NK-92 (cell line): Measurements from ENCODE around the gene RPL22L1.
"Not testable (repeated sequence)": the region's sequence is repeated elsewhere in the genome, so short reads cannot be mapped to it uniquely, and the experiment has no call there.

Experiments used
- DNase-seq: peaks from one replicate; lab custom pipeline; 2025; ENCODE audit not compliant: unreplicated experiment; lab: John Stamatoyannopoulos, UW

Gene RPL22L1

DNA sequence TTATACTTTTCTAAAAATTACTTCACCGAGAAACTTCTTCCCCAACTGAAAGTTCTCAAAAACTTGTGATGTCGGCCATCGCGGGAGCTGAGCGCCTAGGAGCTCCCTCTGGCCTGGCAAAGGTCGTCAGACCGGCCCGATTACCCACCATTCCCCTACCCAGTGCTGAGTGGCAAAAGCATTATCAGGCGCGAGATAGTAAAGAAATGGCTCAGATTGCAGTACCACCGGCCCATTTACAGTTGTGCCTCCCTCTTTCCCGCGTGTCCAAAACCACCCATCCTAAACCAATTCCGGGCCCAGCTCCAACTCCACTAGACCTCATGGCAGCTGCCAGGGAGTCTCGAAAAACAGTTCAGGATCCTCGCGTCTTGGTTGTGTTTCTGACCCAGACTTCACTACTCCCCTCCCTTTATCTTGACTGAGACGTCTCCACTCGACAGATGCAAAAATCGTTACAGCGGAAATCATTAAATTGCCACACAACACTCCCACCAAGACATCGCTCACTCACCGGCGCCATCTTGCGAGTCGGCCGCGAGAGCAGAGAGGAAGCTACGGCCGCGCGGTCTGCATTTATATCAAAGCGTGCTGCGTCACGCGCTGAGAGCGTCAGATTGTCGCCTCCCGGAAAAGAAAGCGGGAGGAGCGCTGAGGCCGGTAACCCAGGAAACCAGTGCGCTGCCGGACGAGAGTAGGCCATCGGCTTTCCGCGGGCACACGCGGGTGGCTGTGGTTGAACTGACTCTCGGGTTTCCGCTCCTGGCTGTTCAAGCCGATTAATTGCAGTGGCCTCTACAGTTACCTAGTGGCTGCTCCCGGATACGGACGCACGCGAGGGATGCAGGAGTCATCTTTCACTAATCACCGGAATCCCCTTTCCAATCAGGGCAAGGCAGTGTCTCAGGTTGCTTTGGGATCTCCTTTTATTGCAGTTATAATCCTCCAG lies at the start of gene RPL22L1:
Gene RPL22L1 (minus strand): TSS at position 551 of the 949 bp plus-strand sequence. CDS start 28 bp downstream, at position 523.
- no peak for DNase-seq

DNA sequence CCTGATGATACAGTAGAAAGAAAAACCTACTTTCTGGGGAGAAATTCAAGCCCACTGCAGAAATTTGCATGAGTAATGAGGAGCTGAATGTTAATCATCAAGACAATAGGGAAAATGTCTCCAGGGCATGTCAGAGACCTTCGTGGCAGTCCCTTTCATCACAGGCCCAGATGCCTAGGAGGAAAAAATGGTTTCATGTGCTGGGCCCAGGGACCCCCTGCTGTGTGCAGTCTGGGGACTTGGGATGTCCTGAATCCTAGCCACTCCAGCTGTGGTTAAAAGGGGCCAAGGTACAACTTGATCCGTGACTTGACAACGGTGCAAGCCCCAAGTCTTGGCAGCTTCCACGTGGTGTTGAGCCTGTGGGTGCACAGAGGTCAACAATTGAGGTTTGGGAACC lies 48.7 kb upstream of the RPL22L1 start:
- DNase-seq: no peak

DNA sequence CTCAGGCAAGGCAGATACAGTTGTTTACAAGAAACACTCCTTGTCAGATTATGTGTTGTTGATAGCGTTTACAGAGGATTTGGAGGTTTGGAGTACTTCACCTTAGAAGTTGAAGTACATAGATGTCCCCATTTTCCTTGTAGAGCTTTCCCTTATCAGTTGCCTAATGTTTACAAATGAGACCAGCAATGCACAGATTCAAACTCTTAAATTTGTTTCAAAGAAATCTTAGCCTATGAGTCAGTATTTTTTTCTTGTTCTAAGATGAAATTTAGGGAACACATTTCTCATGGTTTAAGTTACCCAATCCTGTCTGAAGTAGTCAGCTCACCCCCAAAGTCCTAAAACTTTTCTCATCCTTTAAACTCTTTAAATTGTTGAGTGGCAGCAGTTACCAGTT lies 44.7 kb upstream of the RPL22L1 start:
- DNase-seq: no peak

DNA sequence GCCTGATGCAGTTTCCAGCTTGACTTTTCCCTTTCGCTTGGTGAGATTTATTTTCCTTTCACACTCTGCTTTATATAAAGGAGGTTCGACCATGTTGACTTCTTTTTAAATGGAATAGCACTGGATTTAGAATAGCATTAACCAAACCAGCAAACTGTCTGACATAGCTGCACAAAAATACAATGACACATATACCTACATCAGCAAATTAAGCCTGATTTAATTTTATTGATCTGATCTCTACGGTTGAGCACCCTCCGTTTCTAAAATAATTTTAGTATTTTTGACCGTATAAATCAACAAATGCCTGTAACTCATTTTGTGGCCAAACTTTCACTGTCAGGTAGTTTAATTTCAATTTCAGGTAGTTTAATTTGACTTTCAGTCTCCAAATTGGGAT lies 44.2 kb upstream of the RPL22L1 start:
- DNase-seq: no peak

DNA sequence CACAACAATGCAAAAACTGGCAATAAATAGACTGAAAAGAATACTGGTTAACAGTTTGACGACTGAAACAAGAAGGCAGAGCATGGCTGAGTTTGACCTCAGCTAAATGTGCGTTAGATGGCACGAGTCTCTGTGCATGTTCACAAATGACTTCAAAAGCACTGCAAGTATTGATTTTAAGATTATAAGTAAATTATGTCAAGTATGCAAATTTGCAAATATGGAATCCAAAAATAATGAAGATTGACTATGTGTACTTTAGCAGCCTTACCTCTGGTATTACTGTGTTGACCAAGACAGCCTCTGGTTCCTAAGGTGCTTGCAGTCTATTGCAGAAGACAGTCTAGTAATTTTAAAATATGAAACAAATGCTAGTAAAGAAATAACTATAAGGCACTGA lies 41.1 kb upstream of the RPL22L1 start:
- DNase-seq: no peak

DNA sequence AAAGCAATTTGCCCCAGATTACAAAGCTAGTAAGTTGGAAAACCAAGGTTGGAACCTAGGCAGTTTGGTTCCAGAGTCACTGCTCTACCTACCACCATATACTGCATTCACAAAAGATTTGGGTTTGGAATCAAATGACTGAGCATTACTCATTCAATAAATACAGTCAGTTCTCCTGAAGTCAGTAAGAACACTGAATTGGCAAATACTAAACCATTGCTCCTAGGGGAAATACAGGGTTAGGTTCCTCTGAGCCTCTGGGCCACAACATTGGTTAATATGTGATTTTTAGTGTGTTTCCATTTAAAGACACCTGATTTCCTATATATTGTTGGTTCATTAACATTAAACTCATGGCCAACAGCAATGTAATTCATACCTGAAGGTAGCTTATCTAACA lies 40.5 kb upstream of the RPL22L1 start:
- DNase-seq: no peak

DNA sequence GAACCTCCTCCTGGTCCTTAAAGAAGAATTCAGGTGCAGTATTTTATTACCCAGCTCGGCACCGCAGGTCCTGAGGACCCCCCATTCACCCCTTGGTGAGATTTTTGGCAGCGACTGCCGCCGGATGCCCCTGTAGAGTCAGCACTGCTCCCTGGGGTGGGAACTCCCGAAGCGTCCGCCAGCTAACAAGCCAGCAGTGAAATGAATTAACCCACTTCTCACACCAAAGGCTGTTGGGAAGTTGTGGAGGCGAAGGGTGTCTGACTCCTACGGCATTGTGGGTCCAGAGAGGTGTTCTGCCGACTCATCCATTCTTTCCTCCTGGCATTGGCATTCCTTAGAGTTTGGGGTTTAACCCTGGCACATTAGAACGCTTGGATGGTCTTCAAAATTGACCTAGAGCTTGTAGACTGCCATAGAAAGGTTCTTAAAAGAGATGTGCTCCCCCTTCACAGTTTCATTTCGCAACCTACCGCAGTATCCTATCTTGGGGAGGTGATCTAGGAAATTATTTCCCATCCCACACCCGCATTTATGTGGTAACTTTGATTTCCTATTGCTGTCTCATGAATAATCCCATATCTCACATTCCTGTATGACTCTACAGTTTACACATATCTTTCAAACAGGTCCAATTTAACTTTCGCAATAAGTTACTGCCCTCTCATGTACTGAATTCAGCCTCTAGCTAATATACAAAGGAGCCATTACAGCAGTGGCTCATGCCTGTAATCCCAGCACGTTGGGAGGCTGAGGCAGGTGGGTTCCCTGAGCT lies 39.3 kb upstream of the RPL22L1 start:
- DNase-seq: no peak

DNA sequence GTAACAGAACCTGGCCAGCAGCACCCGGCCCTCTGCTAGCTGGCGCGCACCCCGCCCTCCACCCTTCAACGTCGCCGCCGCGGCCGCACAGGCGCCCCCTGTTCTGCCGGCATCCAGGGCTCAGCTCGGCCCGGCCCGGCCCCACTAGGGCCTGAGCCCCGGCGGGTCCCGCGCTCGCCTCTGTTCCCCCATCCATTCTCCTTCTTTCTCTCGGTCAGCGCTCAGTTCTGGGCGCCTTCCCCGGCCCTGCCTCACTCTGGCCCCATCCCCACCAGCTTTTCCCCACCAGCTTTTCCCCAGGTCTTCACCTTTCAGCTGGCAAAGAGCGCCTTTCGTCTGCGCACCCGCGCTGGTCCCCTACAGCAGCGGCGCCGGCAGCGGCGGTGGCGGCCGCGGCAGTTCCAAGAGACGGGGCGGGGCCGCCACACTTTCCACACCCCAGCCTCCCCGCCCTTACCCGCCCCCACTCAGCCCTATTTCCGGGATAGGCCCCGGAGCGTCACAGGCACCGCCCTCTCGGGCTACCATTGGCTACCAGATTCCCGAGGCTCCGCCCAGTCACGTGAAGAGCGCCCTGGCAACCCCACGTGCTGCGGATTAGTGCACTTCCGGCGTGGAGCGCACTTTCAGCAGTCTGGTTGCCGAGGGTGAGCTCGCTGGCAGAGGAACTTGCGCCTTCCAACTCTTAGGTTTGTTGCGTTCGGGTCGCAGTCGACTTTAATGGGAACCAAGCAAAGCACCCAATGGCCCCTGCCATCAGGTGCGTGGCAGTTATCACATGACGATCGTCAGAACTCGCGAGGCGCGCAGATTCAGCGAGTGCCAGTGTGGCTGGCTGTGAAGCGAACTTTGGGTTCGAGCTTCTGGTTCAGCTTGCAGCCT lies 38.5 kb upstream of the RPL22L1 start, which contains the start of gene EIF5A2:
Gene EIF5A2 (minus strand): TSS at position 403 of the 882 bp plus-strand sequence. CDS start 831 bp downstream, outside the sequence.
- DNase-seq: peak; percentile 69

DNA sequence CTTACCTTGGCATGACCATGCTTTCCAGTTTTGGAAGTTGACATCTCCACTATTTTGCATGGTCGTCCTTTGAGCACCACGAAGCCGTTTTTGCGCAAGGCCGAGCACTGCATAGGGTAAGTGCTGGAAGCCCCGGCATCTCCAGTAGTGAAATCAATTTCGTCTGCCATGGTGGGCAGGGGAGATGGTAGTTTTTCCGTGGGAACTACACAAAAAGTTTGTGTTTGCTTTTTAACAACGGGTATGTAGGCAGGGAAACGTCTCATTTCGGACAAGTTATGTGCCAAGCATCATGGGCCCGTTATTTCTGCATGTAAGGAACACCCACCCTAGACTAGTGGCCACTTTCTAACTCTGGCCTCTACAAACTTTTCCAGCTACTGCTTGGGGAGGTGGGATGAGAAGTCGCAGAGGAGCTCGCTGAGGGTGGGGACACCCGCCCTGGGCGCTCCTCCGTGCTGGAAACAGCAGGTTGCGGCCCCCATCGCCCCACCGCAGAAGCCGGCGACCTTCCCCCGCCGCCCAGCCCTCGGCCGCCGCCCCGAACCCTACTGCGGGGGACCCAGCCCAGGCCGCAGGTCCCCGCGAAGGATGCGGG lies 37.7 kb upstream of the RPL22L1 start:
- DNase-seq: no peak

DNA sequence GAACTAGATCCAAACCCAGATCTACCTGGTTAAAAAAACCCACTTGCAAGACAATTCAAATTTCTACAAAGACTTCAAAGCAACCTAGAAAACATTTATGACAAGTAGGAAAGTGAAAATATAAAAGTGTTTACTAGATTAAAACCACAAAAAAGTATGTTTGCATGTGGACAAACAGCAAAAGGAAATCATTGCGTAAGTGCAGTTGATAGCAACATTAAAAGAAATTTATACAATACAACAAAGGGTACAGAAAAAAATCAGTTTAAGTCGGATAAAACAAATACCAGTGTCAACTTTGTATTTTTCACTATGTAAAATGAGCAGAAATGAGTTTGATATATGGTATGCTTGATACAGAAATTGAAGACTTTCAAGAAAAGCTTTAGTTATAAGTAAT lies 35.9 kb upstream of the RPL22L1 start:
- no peak for DNase-seq

DNA sequence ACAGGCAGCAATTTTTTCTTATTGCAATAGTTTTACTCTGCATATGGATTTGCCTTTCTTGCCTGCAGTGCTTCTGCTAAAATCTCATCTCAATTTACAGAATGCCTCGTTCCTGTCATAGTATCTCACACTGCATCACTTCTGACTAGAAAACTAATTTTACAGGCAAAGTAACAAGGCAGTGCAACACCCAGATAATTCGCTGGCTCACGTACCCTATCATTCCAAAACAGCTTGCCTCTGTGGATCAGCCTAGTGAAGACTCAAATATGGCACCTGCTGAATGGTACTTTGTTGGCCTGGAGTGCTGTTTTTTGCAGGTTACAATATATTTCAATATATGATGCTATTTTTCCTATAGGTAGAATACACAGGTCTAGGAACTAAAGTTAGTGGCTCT lies 33.1 kb upstream of the RPL22L1 start:
- DNase-seq: no peak

DNA sequence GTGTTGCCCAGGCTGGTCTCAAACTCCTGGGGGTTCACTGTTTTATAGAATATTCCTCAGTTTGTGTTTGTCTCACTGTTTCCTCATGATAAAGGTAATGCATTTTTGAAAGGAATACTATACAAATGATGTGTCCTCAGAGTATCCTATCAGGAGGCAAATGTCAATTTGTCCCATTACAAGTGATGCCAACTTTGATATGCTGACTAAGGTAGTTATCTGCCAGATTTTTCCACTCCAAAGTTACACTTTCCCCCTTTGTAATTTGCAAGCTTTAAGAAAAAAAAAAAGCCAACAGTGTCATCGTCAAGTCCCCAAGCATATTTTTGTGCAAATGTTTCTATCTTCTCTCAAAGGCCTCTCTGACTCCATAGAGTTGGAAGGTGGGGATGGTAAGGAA lies 29.5 kb upstream of the RPL22L1 start:
- DNase-seq: no peak

DNA sequence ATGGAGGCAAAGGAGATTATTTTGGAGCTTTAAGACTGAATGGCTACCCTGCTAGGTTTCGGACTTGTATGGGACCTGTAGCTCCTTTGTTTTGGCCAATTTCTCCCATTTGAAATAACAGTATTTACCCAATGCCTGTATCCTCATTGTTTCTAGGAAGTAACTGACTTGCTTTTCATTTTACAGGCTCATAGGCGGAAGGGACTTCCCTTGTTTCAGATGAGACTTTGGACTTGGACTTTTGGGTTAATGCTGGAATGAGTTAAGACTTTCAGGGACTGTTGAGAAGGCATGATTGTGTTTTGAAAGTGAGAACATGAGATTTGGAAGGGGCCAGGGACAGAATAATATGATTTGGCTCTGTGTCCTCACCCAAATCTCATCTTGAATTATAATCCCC lies 28.0 kb upstream of the RPL22L1 start:
- DNase-seq: no peak

DNA sequence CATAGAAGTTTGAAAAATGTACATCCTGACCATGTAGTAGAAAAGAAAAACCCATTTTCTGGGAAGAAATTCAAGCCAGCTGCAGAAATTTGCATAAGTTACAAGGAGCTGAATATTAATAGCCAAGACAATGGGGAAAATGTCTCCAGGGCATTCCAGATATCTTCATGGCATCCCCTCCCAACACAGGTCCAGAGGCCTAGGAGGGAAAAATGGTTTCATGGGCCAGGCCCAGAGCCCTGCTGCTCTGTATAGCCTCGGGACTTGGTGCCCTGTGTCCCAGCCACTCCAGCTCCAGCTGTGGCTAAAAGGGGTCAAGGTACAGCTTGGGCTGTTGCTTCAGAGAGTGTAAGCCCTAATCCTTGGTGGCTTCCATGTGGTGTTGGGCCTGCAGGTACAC lies 27.2 kb upstream of the RPL22L1 start:
- not testable (repeated sequence) for DNase-seq

DNA sequence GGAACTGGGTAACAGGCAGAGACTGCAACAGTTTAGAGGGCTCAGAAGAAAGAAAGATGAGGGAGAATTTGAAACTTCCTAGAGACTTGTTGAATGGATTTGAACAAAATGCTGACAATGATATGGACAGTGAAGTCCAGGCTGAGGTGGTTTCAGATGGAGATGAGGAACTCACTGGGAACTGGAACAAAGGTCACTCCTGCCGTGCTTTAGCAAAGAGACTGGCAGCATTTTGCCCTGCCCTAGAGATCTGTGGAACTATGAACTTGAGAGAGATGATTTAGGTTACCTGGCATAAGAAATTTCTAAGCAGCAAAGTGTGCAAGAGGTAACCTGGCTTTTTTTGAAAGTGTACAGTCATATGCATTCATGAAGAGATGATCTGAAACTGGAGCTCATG lies 26.8 kb upstream of the RPL22L1 start:
- no peak for DNase-seq

DNA sequence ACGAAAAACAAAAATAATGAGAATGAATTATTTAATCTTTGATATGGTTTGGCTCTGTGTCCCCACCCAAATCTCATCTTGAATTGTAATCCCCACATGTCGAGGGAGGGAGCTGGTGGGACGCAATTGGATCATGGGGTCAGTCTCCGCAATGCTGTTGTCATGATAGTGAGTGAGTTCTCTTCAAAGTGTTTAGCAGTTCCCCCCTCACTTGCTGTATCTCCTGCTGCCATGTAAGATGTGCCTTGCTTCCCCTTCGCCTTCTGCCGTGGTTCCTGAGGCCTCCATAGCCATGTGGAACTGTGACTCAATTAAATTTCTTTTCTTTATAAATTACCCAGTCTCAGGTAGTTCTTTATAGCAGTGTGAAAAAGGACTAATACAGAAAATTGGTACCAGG lies 26.3 kb upstream of the RPL22L1 start:
- not testable (repeated sequence) for DNase-seq

DNA sequence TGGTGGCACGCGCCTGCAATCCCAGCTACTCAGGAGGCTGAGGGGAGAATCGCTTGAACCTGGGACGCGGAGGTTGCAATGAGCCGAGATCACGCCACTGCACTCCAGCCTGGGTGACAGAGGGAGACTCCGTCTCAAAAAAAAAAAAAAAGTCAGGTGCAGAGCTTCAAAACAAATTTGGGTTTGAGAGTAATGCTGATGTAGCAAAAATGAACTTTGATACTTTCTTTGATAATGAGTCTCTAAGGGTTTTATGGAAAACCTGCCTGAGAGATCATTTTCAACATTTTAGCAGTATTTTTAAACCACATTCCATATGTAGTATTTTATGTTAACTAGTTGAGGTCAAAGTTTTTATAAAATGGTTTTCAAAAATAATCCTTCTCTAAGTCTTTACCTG lies 23.9 kb upstream of the RPL22L1 start:
- no peak for DNase-seq

DNA sequence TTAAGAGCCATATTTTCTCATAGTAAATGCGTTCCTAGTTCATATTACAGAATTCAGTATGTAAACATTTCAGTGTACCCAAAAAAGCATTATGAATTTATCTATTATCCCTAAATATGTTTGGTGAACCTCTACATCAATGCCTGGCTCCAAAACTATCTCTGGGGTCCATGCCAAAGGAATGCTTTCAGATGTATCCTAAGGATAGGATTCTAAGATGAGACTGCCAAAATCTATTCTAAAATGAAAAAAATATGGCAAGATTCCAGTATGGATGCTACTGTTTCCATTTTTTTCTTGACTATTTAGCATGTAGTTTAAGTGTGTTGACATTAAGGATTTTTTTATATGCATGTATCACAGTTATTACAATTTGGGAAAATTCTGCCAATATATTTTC lies 19.6 kb upstream of the RPL22L1 start:
- DNase-seq: no peak

DNA sequence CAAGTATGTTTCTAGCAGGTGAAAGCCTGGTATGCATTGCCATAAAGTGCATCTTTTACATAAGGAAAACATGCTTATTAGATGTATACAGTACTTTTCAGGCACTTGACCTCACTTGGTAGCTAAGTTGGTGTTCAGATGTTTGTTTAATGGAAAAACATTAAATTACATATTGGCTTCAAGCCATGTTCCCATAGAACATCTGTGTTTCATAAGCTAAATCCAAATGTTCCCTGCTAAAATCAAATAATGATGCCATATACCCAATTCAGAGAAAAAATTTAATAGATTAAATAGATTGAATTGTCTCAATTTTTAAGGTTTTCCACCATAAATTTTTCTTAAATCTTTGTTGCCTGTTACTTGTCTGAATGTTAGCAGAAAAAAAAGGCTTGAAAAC lies 19.1 kb upstream of the RPL22L1 start:
- no peak for DNase-seq

DNA sequence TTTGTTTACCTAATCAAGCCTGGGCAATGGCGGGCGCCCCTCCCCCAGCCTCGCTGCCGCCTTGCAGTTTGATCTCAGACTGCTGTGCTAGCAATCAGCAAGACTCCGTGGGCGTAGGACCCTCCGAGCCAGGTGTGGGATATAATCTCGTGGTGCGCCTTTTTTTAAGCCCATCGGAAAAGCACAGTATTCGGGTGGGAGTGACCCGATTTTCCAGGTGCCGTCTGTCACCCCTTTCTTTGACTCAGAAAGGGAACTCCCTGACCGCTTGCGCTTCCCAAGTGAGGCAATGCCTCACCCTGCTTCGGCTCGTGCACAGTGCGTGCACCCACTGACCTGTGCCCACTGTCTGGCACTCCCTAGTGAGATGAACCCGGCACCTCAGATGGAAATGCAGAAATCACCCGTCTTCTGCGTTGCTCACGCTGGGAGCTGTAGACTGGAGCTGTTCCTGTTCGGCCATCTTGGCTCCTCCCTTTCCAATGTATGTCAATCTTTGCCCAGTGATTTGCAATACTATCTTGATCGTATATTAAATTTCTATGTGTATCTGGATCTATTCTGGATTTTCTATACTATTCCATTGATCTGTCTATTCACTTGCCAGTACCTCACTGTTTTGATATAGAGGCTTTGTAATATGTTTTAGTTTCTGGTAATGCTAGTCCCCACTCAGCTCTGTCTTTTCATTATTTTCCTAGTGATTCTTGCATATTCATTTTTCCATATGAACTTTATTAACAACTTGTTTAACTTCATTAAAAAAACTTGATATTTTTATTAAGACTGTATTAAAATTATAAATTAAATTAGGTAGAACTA lies 14.3 kb upstream of the RPL22L1 start:
- DNase-seq: not testable (repeated sequence)
